WTC11 (cell line): ENCODE results near the gene ZMYND15. TPM values are rescaled to one million over a fixed set of nuclear protein-coding genes. Genes with fewer than 3 reads are reported as not detected.
A peak's percentile ranks its signal among the peaks of the same experiment; 100 is the strongest.

Source experiments
- ATAC-seq: fragments of 200-7000 bp; cut with Tn5 transposase; 2 replicates; pipeline ENCODE4 v1.10.0; 2021; ENCODE audit warnings: mild to moderate bottlenecking, moderate library complexity
- CTCF ChIA-PET: fragments of 300-600 bp; sonication (Branson Sonifier 250); formaldehyde crosslinking; loops from one replicate; lab custom pipeline; 2021; ENCODE audit warnings: antibody characterized with exemption; lab: Charles Lee
- POLR2A ChIA-PET: fragments of 350-600 bp; sonication (Branson Sonifier 250); formaldehyde crosslinking; loops from one replicate; lab custom pipeline; 2021; ENCODE audit warnings: antibody characterized with exemption; lab: Charles Lee
- DNase-seq: peaks from one replicate; pipeline ENCODE4 v3.0.0; 2021; ENCODE audit warnings: low spot score
- H3K27ac Mint-ChIP-seq: 2 replicates; pipeline ENCODE4 v1.8.0; 2021; ENCODE audit warnings: mixed read lengths
- H3K27me3 Mint-ChIP-seq: 2 replicates; pipeline ENCODE4 v1.8.0; 2021; ENCODE audit warnings: low read depth, mild to moderate bottlenecking, moderate library complexity, mixed read lengths
- H3K36me3 Mint-ChIP-seq: 2 replicates; pipeline ENCODE4 v1.8.0; 2021; ENCODE audit warnings: mixed read lengths
- H3K4me1 Mint-ChIP-seq: 2 replicates; pipeline ENCODE4 v1.8.0; 2022; ENCODE audit warnings: mixed read lengths
- H3K4me3 Mint-ChIP-seq: 2 replicates; pipeline ENCODE4 v1.8.0; 2021; ENCODE audit warnings: mild to moderate bottlenecking, moderate library complexity, mixed read lengths
- H3K9me3 Mint-ChIP-seq: 2 replicates; pipeline ENCODE4 v1.8.0; 2021; ENCODE audit warnings: mixed read lengths
- JAZF1 ChIP-seq: fragments of 250-450 bp; sonication (Bioruptor Pico); IDR thresholded peaks from 2 replicates; pipeline ENCODE4 v1.9.0; 2021; ENCODE audit warnings: moderate library complexity, mild to moderate bottlenecking, inconsistent platforms
- SOX15 ChIP-seq: fragments of 250-450 bp; sonication (Bioruptor Pico); IDR thresholded peaks from 2 replicates; pipeline ENCODE4 v1.9.0; 2021; ENCODE audit warnings: mild to moderate bottlenecking
- SP1 ChIP-seq: sonication (generic); formaldehyde crosslinking; conservative IDR thresholded peaks from 2 replicates; pipeline ENCODE4 v1.8.1; 2022; ENCODE audit warnings: missing genetic modification reagents
- ZNF121 ChIP-seq: sonication (generic); formaldehyde crosslinking; IDR thresholded peaks from 2 replicates; pipeline ENCODE4 v1.8.0; 2023; ENCODE audit warnings: missing genetic modification reagents
- ZNF232 ChIP-seq: sonication (generic); formaldehyde crosslinking; IDR thresholded peaks from 2 replicates; pipeline ENCODE4 v1.8.0; 2022; ENCODE audit warnings: mild to moderate bottlenecking, missing genetic modification reagents
- ZNF423 ChIP-seq: fragments of 250-450 bp; sonication (Bioruptor Pico); IDR thresholded peaks from 2 replicates; pipeline ENCODE4 v2.1.2; 2022; ENCODE audit warnings: mild to moderate bottlenecking, moderate library complexity
- total RNA-seq: library from RNA; stranded (reverse); gene quantifications from 3 replicates; pipeline ENCODE4 v1.2.3, GENCODE V29; 2021
- TF ChIP-seq, protein P1 (sequence below): fragments of 250-450 bp; sonication (Bioruptor Pico); IDR thresholded peaks from 2 replicates; pipeline ENCODE4 v1.9.0; 2021; ENCODE audit warnings: mild to moderate bottlenecking
- TF ChIP-seq, protein P2 (sequence below): fragments of 250-450 bp; sonication (Bioruptor Pico); IDR thresholded peaks from 2 replicates; pipeline ENCODE4 v1.9.0; 2021; ENCODE audit warnings: mild to moderate bottlenecking
- TF ChIP-seq, protein P3 (sequence below): sonication (generic); formaldehyde crosslinking; IDR thresholded peaks from 2 replicates; pipeline ENCODE4 v1.8.1; 2022; ENCODE audit warnings: mild to moderate bottlenecking, missing genetic modification reagents, moderate library complexity, borderline replicate concordance
- TF ChIP-seq, protein P4 (sequence below): sonication (generic); formaldehyde crosslinking; IDR thresholded peaks from 2 replicates; pipeline ENCODE4 v1.8.1; 2023; ENCODE audit warnings: mild to moderate bottlenecking, missing genetic modification reagents
- TF ChIP-seq, protein P5 (sequence below): sonication (generic); formaldehyde crosslinking; IDR thresholded peaks from 2 replicates; pipeline ENCODE4 v1.8.0; 2022; ENCODE audit warnings: missing genetic modification reagents
- TF ChIP-seq, protein P6 (sequence below): fragments of 200-600 bp; IDR thresholded peaks from 2 replicates; pipeline ENCODE4 v1.8.0; 2022; ENCODE audit warnings: antibody characterized with exemption
- TF ChIP-seq, protein P7 (sequence below): sonication (generic); formaldehyde crosslinking; IDR thresholded peaks from 2 replicates; pipeline ENCODE4 v1.8.1; 2022; ENCODE audit warnings: missing genetic modification reagents, borderline replicate concordance
- TF ChIP-seq, protein P8 (sequence below): sonication (generic); formaldehyde crosslinking; IDR thresholded peaks from 2 replicates; pipeline ENCODE4 v1.8.1; 2022; ENCODE audit warnings: low read depth, mild to moderate bottlenecking, moderate library complexity, missing genetic modification reagents, borderline replicate concordance
- TF ChIP-seq, protein P9 (sequence below): sonication (generic); formaldehyde crosslinking; IDR thresholded peaks from 2 replicates; pipeline ENCODE4 v1.8.1; 2023; ENCODE audit warnings: mild to moderate bottlenecking, moderate library complexity, missing genetic modification reagents

The ZMYND15 gene
- total RNA-seq, 1 experiment from 2014 or later = 0.63 TPM

DNA sequence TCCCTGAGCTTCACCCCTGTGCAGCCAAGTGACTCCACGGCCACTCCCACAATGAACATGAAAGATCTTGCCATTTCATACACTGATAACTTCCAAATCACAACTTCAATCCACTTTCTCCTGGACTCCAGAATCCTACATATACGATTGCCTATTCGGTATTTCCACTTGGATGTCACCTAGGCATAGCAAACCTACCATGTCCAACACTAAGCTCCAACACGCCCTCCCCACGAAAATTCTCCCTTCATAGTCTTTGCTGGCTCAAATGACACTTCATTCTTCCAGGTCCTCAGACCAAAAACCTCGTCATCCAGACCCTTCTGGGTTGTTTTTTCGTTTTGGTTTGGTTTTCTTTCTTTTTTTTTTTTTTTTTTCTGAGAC is 51.1 kb downstream of the ZMYND15 start:
- Mint-ChIP-seq H3K4me3 (peak overlapping the region; percentile 77), H3K36me3 (no peaks in the 10 kb centered on the region), H3K4me1 (peaks cover 33% of the 10 kb centered on the region), H3K27ac (no peak overlapping the region), H3K27me3 (peaks cover 53% of the 10 kb centered on the region), H3K9me3 (no peaks in the 10 kb centered on the region)
- TF ChIP-seq, protein P1, sequence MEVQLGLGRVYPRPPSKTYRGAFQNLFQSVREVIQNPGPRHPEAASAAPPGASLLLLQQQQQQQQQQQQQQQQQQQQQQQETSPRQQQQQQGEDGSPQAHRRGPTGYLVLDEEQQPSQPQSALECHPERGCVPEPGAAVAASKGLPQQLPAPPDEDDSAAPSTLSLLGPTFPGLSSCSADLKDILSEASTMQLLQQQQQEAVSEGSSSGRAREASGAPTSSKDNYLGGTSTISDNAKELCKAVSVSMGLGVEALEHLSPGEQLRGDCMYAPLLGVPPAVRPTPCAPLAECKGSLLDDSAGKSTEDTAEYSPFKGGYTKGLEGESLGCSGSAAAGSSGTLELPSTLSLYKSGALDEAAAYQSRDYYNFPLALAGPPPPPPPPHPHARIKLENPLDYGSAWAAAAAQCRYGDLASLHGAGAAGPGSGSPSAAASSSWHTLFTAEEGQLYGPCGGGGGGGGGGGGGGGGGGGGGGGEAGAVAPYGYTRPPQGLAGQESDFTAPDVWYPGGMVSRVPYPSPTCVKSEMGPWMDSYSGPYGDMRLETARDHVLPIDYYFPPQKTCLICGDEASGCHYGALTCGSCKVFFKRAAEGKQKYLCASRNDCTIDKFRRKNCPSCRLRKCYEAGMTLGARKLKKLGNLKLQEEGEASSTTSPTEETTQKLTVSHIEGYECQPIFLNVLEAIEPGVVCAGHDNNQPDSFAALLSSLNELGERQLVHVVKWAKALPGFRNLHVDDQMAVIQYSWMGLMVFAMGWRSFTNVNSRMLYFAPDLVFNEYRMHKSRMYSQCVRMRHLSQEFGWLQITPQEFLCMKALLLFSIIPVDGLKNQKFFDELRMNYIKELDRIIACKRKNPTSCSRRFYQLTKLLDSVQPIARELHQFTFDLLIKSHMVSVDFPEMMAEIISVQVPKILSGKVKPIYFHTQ (CRISPR knock-in tag) = no peak
- TF ChIP-seq ZNF121 (no peak), ZNF232 (CRISPR knock-in tag) (no peak), JAZF1 (CRISPR knock-in tag) (no peak), SOX15 (CRISPR knock-in tag) (no peak), ZNF423 (CRISPR knock-in tag) (no peak)
- TF ChIP-seq, protein P2, sequence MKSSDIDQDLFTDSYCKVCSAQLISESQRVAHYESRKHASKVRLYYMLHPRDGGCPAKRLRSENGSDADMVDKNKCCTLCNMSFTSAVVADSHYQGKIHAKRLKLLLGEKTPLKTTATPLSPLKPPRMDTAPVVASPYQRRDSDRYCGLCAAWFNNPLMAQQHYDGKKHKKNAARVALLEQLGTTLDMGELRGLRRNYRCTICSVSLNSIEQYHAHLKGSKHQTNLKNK (CRISPR knock-in tag) = no peak
- TF ChIP-seq, protein P3, sequence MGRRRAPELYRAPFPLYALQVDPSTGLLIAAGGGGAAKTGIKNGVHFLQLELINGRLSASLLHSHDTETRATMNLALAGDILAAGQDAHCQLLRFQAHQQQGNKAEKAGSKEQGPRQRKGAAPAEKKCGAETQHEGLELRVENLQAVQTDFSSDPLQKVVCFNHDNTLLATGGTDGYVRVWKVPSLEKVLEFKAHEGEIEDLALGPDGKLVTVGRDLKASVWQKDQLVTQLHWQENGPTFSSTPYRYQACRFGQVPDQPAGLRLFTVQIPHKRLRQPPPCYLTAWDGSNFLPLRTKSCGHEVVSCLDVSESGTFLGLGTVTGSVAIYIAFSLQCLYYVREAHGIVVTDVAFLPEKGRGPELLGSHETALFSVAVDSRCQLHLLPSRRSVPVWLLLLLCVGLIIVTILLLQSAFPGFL (CRISPR knock-in tag) = no peak
- TF ChIP-seq, protein P4, sequence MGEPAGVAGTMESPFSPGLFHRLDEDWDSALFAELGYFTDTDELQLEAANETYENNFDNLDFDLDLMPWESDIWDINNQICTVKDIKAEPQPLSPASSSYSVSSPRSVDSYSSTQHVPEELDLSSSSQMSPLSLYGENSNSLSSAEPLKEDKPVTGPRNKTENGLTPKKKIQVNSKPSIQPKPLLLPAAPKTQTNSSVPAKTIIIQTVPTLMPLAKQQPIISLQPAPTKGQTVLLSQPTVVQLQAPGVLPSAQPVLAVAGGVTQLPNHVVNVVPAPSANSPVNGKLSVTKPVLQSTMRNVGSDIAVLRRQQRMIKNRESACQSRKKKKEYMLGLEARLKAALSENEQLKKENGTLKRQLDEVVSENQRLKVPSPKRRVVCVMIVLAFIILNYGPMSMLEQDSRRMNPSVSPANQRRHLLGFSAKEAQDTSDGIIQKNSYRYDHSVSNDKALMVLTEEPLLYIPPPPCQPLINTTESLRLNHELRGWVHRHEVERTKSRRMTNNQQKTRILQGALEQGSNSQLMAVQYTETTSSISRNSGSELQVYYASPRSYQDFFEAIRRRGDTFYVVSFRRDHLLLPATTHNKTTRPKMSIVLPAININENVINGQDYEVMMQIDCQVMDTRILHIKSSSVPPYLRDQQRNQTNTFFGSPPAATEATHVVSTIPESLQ (CRISPR knock-in tag) = no peak
- TF ChIP-seq, protein P5, sequence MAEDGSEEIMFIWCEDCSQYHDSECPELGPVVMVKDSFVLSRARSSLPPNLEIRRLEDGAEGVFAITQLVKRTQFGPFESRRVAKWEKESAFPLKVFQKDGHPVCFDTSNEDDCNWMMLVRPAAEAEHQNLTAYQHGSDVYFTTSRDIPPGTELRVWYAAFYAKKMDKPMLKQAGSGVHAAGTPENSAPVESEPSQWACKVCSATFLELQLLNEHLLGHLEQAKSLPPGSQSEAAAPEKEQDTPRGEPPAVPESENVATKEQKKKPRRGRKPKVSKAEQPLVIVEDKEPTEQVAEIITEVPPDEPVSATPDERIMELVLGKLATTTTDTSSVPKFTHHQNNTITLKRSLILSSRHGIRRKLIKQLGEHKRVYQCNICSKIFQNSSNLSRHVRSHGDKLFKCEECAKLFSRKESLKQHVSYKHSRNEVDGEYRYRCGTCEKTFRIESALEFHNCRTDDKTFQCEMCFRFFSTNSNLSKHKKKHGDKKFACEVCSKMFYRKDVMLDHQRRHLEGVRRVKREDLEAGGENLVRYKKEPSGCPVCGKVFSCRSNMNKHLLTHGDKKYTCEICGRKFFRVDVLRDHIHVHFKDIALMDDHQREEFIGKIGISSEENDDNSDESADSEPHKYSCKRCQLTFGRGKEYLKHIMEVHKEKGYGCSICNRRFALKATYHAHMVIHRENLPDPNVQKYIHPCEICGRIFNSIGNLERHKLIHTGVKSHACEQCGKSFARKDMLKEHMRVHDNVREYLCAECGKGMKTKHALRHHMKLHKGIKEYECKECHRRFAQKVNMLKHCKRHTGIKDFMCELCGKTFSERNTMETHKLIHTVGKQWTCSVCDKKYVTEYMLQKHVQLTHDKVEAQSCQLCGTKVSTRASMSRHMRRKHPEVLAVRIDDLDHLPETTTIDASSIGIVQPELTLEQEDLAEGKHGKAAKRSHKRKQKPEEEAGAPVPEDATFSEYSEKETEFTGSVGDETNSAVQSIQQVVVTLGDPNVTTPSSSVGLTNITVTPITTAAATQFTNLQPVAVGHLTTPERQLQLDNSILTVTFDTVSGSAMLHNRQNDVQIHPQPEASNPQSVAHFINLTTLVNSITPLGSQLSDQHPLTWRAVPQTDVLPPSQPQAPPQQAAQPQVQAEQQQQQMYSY (CRISPR knock-in tag) = no peak
- ChIA-PET POLR2A (interaction anchor here (0.6 to 1.9 kb wide), 3 partner anchors 16 to 68 kb away, joined by 3 to 12 read pairs (median 3); partner anchors contain the start of gene PLD2), CTCF (interaction anchor here (0.6 to 3.2 kb wide), 26 partner anchors 9 to 110 kb away, joined by 3 to 27 read pairs (median 4); partner anchors contain the start of genes ARRB2, C17orf107, MED11 and PLD2)
- ATAC-seq (no peak), DNase-seq (no peak)

DNA sequence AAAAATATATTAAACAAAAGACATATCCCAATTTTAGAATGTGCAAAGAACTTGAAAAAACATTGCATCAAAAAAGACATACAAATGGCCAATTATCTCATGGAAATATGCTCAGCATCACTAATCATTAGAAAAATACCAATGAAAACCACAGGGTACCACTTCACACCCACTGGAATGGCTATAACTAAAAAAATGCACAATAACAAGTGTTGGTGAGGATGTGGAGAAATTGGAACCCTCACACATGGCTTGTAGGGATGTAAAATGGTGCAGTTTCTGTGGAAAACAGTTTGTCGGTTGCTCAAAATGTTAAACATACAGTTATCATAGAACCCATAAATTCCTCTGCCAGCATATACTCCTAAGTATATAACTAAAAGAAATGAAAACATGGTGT is 55.5 kb downstream of the ZMYND15 start:
- no peak for ATAC-seq
- peaks cover 29% of the 10 kb centered on the region for H3K27me3 Mint-ChIP-seq
- H3K4me1 Mint-ChIP-seq = peaks cover 4% of the 10 kb centered on the region
- peaks cover 21% of the 10 kb centered on the region for H3K36me3 Mint-ChIP-seq
- H3K4me3 Mint-ChIP-seq = 0 out of 2 replicates have a peak overlapping the region, but pooled peaks have one; percentile 99
- DNase-seq = no peak
- H3K27ac Mint-ChIP-seq = no peak overlapping the region
- CTCF ChIA-PET = interaction anchor here (0.6 kb wide), 1 partner anchor 114 kb away, joined by 4 read pairs; no protein-coding TSS in a partner anchor
- TF ChIP-seq, protein P6, sequence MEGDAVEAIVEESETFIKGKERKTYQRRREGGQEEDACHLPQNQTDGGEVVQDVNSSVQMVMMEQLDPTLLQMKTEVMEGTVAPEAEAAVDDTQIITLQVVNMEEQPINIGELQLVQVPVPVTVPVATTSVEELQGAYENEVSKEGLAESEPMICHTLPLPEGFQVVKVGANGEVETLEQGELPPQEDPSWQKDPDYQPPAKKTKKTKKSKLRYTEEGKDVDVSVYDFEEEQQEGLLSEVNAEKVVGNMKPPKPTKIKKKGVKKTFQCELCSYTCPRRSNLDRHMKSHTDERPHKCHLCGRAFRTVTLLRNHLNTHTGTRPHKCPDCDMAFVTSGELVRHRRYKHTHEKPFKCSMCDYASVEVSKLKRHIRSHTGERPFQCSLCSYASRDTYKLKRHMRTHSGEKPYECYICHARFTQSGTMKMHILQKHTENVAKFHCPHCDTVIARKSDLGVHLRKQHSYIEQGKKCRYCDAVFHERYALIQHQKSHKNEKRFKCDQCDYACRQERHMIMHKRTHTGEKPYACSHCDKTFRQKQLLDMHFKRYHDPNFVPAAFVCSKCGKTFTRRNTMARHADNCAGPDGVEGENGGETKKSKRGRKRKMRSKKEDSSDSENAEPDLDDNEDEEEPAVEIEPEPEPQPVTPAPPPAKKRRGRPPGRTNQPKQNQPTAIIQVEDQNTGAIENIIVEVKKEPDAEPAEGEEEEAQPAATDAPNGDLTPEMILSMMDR = no peak
- no peak for TF ChIP-seq SP1 (CRISPR knock-in tag)
- TF ChIP-seq, protein P7, sequence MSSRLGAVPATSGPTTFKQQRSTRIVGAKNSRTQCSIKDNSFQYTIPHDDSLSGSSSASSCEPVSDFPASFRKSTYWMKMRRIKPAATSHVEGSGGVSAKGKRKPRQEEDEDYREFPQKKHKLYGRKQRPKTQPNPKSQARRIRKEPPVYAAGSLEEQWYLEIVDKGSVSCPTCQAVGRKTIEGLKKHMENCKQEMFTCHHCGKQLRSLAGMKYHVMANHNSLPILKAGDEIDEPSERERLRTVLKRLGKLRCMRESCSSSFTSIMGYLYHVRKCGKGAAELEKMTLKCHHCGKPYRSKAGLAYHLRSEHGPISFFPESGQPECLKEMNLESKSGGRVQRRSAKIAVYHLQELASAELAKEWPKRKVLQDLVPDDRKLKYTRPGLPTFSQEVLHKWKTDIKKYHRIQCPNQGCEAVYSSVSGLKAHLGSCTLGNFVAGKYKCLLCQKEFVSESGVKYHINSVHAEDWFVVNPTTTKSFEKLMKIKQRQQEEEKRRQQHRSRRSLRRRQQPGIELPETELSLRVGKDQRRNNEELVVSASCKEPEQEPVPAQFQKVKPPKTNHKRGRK (CRISPR knock-in tag) = no peak
- TF ChIP-seq, protein P8, sequence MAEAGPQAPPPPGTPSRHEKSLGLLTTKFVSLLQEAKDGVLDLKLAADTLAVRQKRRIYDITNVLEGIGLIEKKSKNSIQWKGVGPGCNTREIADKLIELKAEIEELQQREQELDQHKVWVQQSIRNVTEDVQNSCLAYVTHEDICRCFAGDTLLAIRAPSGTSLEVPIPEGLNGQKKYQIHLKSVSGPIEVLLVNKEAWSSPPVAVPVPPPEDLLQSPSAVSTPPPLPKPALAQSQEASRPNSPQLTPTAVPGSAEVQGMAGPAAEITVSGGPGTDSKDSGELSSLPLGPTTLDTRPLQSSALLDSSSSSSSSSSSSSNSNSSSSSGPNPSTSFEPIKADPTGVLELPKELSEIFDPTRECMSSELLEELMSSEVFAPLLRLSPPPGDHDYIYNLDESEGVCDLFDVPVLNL = no peak
- TF ChIP-seq, protein P9, sequence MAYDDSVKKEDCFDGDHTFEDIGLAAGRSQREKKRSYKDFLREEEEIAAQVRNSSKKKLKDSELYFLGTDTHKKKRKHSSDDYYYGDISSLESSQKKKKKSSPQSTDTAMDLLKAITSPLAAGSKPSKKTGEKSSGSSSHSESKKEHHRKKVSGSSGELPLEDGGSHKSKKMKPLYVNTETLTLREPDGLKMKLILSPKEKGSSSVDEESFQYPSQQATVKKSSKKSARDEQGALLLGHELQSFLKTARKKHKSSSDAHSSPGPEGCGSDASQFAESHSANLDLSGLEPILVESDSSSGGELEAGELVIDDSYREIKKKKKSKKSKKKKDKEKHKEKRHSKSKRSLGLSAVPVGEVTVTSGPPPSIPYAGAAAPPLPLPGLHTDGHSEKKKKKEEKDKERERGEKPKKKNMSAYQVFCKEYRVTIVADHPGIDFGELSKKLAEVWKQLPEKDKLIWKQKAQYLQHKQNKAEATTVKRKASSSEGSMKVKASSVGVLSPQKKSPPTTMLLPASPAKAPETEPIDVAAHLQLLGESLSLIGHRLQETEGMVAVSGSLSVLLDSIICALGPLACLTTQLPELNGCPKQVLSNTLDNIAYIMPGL (CRISPR knock-in tag) = no peak
- H3K9me3 Mint-ChIP-seq = no peaks in the 10 kb centered on the region
- POLR2A ChIA-PET = no interaction called here
